Brain pericyte (primary cell): Measurements from ENCODE around the gene MGAT4A.
"Not testable (repeated sequence)": the region's sequence is repeated elsewhere in the genome, so short reads cannot be mapped to it uniquely, and the experiment has no call there.

Experiments
- DNase-seq: peaks from one replicate; pipeline ENCODE4 v3.0.0-alpha.2; 2012; ENCODE audit warnings: low read depth, low spot score

The MGAT4A gene

DNA sequence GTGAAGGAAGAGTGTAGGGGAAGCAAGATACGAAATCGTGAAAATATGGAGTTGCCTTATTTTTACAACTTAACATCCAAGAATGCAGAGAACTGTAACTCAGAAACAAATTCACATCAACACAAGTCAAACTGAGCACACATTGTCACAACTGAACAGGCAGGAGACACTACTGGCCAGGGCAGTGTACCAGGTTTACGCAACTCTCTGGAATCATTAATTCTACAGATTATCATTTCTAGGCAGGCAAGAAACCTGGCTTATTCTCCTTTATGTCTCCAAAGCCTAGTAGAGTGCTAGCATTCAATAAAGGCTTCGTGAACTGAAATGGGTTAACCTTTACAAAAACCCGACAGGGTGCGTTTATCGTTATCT, 123.2 kb downstream of the MGAT4A start:
- DNase-seq = no peak

DNA sequence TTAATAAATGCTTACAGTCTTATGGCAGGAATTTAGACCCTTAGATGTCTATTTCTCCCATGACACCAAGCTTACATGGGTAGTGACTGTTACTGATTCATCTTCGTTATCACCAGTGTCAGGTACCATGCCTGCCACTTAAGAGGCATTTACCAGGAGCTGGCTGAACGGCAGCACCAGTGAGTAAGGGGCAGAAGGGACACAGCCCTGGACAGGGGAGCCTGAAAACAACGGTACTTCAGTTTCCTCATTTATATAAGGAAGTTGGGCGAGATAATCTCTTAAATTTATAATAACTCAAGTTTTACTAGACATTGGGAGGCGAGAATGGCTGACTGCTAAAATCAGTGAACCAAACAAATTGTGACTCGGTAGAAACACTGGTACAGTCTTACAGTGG, 123.8 kb downstream of the MGAT4A start:
- DNase-seq = no peak

DNA sequence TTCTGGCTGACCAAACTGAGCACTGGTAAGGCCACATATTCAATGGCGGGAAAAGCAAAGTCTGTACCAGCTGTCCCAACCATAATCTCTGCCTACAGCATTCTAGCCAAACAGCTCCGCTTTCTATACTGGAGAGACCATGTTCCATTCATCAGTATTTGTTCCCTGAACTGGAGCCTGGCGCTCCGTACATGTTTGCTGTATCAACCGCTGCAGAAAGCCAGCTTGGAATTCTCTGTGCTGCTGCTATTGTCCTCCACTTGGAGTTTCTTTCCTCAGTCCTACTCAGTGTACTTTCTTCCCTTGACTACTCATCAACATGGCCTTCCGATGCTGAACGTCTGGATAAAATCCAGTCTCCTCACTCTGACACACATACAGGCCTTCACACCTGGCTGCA, 124.5 kb downstream of the MGAT4A start:
- DNase-seq = no peak

DNA sequence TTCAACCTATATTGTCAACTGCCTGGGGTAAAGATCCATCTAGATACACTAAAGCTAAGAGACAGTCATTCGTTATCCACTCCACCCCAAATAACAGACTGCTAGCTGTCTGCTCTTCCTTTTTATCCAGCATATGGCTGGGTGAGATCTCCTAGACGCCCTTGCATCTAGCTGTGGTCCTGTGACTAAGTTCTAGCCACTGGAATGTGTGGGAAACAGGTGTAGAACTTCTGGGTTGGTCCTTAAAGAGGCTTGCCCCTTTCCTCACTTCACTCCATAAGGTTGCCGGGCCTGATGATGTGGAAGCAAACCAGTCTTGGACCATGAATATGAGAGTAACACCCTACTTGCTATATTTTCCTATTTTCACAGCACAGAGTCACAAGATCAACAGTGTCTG, 125.9 kb downstream of the MGAT4A start:
- no peak for DNase-seq

DNA sequence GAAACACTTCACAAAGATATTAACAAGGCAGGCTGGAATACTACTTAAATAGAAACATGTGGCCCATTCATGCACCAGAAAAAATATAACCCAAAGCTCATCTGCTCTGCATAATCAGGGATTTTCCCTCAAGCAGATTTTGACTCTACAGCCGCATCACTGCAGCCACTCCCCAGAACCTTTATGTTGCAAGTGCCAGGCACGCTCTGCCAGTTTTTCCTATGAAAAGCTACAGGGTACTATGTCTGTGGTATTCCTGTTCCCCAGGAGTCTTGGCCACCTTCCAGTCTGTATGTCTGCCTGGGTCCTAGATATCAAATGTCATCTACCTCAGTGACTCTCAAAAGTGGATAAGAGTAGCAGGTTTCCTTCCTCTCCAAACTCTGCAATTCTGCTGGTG, 126.4 kb downstream of the MGAT4A start:
- DNase-seq = no peak

DNA sequence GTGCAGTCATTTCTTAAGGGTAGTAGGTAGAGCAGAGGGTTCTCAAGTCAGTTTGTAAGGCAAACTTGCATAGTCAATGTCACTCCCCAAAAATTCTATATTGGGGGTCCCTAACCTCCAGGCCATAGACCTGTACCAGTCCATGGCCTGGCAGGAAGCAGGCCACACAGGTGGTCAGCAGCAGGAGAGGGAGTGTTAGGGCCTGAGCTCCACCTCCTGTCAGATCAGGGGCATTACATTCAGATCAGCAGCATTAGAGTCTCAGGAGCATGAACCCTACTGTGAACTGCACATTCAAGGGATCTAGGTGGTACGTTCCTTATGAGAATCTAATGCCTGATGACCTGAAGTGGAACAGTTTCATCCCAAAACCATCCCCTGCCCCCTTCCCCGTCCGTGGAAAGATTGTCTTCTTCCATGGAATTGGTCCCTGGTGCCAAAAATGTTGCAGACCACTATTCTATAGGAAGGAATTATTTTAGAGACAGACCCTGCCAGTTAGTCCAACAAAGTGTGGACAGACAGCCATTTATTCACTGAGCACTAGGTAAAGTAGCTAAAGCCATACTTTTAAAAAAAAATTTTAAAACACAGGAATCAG, 129.3 kb downstream of the MGAT4A start:
- DNase-seq = no peak

DNA sequence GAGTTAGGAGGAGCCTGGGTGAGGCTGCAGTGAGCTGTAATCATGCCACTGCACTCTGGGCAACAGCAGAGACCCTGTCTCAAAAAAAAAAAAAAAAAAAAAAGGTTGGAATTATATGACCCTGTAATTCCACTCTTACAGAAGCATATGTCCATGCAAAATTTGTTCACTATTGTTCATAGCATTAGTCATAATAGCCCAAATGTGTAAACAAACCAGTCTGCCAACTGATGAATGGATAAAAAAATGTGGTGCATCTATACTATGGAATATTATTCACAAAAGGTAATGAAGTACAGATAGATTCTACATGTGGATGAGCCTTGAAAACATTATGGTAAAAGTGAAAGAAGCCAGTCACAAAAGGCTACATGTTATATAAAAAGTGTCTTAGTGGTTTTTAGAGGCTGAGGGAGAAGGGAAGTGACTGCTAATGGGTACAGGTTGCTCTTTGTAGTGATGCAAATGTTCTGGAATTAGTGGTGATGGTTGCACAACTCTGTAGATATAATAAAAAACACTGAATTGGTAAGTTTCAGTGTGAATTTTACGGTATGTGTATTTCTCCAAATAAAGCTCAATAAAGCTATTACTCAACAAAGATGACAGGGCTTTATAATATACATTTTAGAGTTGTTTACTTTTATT, 132.0 kb downstream of the MGAT4A start:
- DNase-seq = no peak

DNA sequence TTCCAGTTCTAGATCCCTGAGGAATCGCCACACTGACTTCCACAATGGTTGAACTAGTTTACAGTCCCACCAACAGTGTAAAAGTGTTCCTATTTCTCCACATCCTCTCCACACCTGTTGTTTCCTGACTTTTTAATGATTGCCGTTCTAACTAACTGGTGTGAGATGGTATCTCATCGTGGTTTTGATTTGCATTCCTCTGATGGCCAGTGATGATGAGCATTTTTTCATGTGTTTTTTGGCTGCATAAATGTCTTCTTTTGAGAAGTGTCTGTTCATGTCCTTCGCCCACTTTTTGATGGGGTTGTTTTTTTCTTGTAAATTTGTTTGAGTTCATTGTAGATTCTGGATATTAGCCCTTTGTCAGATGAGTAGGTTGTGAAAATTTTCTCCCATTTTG, 136.3 kb downstream of the MGAT4A start:
- DNase-seq = not testable (repeated sequence)

DNA sequence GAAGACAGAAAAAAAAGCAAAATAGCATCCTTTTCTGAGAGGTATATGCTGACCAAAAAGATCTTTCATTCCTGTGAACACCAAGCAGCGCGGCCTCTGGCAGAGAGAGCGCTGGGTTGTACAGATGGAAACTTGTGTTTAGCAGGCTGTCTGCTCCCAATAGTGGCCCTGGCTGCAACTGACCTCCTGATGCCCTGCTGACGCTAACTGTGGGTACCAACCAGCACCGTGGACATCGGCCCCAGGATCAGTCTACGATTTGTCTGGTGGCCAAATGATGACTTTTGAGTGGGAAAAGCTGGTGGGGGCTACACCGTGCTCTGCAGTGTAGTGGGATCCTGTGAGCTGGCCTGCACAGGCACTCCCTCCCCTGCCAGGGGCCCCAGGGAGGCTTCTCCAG, 138.4 kb downstream of the MGAT4A start:
- DNase-seq = no peak

DNA sequence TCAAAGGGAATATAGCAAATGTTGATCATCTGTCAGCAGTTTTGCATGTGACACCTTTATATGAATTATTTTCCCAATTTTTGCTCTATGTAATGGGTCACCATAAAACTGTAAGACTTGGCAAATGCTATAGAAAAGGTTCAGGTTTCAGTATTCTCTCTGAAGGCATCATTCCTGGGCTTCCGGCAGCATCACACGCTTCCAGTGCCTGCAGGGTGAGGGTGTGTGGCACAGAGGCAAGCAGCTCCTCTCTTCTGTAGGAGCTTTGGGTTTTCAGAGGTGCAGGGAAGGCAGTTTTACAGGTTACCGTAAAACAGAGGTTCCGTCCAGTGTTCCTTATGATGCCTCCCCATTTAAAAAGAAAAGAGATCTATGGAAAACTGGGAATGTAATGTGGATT, 141.4 kb downstream of the MGAT4A start:
- DNase-seq = no peak

DNA sequence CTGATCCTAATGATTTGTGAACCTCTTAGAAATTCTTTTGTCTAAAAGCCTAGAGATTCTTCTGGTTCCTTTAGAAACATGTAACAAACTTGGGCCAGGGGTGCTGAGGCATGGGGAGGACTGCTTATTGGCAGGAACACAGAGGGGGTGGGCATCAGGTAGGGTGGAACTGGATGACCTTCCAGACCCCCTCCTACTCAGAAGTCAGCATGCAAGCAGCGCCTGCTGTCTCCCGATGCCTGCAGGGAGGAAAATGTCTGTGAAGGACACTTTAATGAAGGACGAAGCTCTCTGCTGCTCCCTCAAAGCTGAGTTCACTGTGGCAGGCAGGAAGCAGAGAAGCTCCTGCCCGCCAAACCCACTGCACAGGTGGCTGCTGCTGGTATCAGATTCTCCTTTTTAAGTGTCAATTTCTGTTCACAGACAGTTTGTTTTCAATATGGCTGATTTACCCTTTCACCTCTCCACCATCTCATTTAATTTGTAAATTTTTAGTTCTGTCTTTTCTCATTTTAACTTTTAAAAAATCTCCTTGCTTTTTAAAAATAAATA, 142.0 kb downstream of the MGAT4A start:
- DNase-seq = no peak

DNA sequence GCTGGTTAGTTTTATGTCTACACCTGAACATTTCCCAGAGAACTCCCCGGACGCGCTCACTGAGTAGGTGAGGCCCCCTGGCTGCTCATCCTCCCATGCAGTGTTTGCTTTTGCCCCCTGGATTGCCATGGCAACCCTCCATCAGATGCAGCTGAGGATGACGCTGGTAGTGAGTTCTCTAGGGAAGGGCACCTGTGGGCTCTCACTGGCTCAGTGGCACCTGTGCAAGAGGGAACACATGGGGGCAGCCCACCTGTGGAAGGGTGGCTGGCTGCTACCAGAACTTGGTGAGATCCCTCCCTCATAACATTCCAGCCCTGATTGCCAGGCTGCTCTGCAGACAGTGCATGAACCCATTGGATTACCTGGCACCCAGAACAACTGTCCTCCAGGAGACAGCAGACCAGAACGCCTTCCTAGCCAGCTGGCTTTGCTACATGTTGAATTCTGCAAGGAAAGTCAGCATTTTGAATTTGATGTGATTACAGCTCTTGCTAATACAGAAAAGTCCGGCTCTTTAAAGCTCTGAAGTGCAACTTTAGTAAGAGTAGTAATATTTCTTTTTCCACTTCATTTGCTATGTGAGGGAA, 144.3 kb downstream of the MGAT4A start:
- DNase-seq = no peak

DNA sequence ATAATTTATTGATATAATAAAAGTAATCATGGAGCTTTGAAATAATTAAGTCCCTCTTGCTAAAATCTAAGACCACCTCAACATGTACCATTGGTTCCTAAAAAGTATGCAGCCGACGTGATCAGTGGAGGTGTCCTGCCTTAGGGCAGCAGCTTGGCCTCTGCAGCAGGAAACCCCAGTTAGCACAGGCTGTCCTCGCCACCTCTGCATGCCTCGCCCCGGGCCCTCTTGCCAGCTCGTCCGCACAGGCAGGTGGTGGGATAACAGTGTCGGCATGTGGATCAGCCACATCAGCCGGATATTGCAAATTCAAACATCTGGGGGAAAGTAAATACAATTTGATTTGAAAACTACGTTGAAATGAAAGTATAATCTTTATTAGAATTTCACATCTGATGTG, 145.5 kb downstream of the MGAT4A start:
- no peak for DNase-seq

DNA sequence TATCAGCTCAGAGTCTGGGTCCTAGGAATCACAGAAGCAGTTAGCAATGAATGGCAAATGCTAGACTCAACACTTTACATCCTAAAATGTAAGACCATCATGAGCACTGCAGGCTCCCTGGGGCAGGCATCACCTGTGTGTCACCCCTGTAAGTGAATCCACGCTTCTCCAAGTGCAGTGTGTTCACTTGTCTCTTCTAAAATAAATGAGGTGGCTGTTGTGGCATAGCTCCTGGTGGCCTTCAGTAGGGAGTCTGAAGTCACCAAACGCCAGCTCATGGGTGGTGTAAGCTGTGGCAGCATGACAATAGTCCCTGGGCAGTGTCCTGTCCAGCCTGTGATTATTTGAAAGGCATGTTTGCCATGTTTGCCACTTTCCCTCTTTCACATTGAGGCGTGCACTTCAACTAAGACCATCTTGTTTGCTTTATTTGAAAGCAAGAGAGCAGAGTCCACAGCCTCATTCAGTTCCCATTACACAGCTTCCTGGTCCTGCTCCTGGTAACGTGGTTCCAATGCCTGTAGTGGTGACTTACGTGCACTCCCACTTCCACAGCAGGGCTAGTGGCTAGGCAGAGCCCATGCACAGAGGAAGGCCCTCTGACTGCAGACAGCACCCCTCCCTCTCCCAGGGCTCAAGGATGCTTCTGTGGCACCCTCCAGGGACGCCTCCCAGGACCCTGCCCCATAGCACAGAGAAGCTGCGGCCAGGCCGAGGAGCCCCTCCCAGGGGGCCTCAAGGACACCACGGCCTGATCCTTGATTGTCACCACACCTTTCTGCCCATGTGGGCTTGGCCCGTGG, 146.9 kb downstream of the MGAT4A start:
- no peak for DNase-seq

DNA sequence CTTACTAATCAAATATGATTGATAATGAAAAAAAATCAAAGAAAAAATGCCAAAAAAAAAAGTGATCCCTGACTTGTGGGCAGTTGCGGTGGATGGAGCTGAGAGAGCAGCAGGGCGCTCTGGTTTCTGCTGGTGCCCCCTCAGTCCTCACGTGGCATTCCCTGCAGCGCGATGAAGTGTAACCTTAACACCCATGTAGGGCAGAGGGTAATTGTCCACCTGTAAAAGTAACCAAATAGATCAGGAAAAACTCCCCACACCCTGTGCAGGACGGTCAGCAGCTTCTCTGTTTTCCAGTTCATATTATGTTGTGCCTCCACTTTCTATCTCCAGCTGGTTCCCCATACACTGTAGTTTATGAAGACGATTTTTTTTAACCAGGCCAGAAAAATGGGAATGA, 147.7 kb downstream of the MGAT4A start:
- DNase-seq = no peak

DNA sequence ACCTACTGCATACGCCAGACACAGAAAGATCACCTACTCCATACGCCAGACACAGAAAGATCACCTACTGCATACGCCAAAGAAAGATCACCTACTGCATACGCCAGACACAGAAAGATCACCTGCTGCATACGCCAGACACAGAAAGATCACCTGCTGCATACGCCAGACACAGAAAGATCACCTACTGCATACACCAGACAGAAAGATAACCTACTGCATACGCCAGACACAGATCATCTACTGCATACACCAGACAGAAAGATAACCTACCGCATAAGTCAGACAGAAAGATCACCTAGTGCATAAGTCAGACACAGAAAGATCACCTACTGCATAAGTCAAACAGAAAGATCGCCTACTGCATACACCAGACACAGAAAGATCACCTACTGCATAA, 148.4 kb downstream of the MGAT4A start:
- no peak for DNase-seq

DNA sequence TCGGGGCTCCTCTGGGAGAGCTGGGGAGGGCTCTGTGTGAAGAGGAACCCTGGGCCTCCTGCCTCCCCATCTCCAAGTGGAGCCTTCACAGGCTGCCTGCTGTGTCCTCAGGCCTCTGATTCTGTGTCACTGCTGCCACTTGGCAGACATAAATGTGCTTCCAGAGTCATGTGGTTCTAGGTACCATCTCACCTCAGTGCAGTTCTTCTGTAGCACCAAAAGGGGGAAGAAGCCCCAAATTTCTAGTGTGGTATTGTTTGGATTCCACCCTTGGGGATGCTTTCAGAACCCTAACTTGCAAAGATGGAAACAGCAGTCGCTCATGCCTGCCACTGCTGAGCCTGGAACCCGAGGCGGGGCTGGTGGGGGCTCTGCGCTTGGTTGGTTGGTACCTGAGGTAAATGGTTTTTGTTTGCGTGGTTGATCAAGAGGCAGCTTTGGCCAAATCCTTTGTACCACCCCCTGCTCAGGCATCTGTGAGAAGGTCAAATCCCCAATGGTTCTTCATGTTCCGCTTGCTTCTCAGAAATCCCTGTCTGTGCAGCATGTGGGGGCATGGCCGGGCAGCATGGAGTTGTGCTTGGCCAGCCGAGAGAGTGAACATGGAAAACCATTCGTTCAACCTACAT, 150.2 kb downstream of the MGAT4A start:
- no peak for DNase-seq

DNA sequence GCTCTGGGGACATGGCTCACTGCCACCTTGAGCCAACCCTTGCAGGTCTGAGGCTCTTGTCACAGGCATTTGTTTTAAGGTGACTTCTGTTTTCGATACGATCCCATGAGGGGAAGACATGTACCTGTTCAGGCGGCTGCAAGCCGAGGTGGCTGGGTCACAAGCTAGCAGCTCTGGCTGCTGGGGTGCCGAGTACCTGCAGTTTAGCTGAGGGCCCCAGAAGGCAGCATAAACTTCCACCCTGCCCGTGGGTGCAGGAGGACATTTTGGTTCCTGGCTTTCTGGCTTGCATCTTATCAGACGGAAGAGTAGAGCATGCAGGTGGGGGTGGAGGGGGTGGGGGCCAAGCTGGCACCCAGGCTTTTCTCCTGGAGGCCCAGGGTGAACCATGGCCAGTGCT, 151.0 kb downstream of the MGAT4A start:
- DNase-seq = no peak

DNA sequence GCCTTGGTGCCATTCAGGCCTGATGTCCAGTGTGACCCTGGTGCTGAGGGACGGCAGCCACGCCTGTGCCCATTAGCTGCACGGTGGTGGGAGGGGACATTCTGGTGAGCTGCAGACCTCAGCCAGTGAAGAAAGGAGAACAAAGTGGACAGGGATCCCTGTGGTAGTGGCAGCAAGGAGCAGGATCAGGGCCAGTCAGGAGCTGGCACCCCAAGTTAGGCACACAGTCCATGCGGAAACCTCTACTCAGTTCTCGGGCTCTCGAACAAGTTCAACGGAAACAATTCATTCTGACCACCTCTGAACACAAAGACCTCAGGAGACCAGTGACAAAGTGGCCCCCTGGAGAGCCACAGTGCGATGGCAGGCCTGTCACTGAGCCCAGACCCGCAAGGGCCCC, 152.7 kb downstream of the MGAT4A start:
- no peak for DNase-seq

DNA sequence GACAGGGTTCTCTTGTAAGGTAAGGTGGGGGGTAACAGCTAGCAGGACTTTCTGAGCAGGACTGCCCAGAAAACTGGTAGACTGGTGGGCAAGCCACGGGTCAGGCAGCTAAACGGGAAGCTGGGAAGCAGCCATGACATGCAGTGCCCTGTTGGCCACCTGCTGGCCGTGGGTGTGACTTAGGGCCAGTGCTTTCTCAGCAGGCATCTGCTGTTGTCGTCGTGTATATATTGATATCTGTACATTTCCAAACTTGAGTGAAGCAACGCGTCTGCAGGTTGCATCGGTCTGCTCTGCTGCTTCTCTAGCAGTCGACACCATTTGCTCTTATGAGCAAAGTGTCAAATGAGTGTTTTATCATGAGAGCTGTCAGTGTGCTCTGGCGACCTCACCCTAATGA, 153.6 kb downstream of the MGAT4A start:
- no peak for DNase-seq

DNA sequence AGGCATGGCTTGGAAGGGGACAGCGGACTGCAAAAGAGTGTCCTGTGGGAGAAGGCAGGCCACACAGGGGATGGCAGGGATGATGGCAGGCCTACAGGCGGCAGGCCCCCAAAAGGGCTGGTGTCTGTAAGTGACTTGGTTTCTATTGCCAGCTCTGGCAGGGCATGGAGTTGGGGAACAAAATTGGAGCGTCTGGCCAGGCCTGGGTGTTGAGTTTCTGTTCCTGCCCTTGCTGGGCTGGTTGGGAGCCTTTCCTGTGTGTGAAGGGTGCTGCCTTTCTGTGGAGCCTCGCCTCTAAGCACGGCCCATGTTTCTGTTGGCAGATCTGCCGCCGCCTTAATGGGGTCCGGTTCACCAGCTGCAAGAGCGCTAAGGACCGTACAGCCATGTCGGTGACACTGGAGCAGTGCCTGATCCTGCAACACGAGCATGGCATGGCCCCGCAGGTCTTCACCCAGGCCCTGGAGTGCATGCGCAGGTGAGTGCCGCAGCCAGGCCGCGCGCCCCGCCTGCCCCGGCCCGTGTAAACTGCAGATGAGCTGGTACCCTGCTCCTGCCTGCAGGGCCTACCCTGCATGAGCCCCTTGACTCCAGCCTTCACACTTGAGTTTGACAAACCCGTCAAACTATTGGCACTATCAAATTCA, 154.1 kb downstream of the MGAT4A start:
- no peak for DNase-seq

DNA sequence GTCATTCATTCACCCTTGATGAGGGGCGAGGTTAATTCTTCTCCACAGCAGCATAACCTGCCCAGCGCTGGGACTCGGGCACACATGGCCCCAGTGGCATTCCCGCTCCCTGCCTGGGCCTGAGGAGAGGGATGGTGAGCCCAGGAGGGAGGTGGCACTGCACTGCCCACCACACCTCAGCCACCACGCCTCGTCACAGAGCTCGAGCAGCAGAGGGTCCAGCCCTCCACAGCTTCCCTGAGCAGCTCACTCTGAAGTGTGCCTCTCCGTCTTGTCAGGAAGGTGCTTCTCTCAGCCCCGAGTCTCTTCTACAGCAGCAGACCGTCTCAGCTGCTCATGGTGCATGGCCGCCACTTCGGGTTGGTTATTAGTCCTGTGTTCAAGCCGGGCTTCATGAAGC, 157.5 kb downstream of the MGAT4A start:
- no peak for DNase-seq
